ENCODE data around the gene SPATA13. TPM values are rescaled to one million over a fixed set of nuclear protein-coding genes. Genes with fewer than 3 reads are reported as not detected.

The SPATA13 gene
- total RNA-seq, 1 experiment from 2014 or later = 43.0 TPM

- Histone ChIP-seq H3K36me3 (ENCODE audit: low read depth, low read length) (no peaks in the 10 kb centered on the region), H3K4me1 (ENCODE audit: insufficient read depth, low read length) (peaks cover 21% of the 10 kb centered on the region), H3K9me2 (replicated peaks; ENCODE audit: low read length) (no peaks in the 10 kb centered on the region), H3K4me3 (ENCODE audit: low read length) (no peak overlapping the region), H3K27ac (ENCODE audit: low read length) (no peak overlapping the region), H3K4me2 (ENCODE audit: low read length) (no peak overlapping the region), H3K9me3 (ENCODE audit: low read length) (no peaks in the 10 kb centered on the region), H3K27me3 (ENCODE audit: low read length) (no peaks in the 10 kb centered on the region), H3K79me2 (ENCODE audit: low read length) (no peaks in the 10 kb centered on the region), H4K20me1 (ENCODE audit: low read length) (no peaks in the 10 kb centered on the region), H2AFZ (ENCODE audit: low read length) (no peak overlapping the region), H3K9ac (ENCODE audit: low read length) (no peak overlapping the region), H3F3A (ENCODE audit: low read length, unreplicated experiment) (no peaks in the 10 kb centered on the region)
- no TSS peak for BruUV-seq (replicated peaks)
- TF ChIP-seq EZH2 (IDR thresholded peaks at IDR 0.05; ENCODE audit: low read length, unreplicated experiment) (no peak), EZH2phosphoT487 (IDR thresholded peaks at IDR 0.05; ENCODE audit: borderline replicate concordance, low read length) (no peak), CTCF (conservative IDR thresholded peaks at IDR 0.05; ENCODE audit: low read depth, low read length) (no peak)
- ChIA-PET POLR2A (ENCODE audit: unreplicated experiment) (no interaction called here), CTCF (no interaction called here)
- no peak for ATAC-seq
- no peak for DNase-seq
- intact Hi-C loops (cut with micrococcal nuclease) = no loop called here
Observed at GRCh38 chr13:24153347-24153746, 7.2 kb upstream of the SPATA13 start.

GRCh38 chr13:24153979-24154701, 6.4 kb upstream of the SPATA13 start:
- POLR2A ChIA-PET (ENCODE audit: unreplicated experiment) = no interaction called here

More at GRCh38 chr13:24153979-24154701, 6.4 kb upstream of the SPATA13 start:
- TF ChIP-seq EZH2 (IDR thresholded peaks at IDR 0.05; ENCODE audit: low read length, unreplicated experiment) (no peak), CTCF (conservative IDR thresholded peaks at IDR 0.05; ENCODE audit: low read depth, low read length) (no peak), EZH2phosphoT487 (IDR thresholded peaks at IDR 0.05; ENCODE audit: borderline replicate concordance, low read length) (no peak)
- BruUV-seq (replicated peaks) = no TSS peak
- Histone ChIP-seq H2AFZ (ENCODE audit: low read length) (no peak overlapping the region), H3K36me3 (ENCODE audit: low read depth, low read length) (no peaks in the 10 kb centered on the region), H3K4me3 (ENCODE audit: low read length) (no peak overlapping the region), H3K9me2 (replicated peaks; ENCODE audit: low read length) (no peaks in the 10 kb centered on the region), H3K4me1 (ENCODE audit: insufficient read depth, low read length) (peaks cover 16% of the 10 kb centered on the region), H3F3A (ENCODE audit: low read length, unreplicated experiment) (no peaks in the 10 kb centered on the region), H3K9ac (ENCODE audit: low read length) (no peak overlapping the region), H3K9me3 (ENCODE audit: low read length) (no peaks in the 10 kb centered on the region), H3K27me3 (ENCODE audit: low read length) (no peaks in the 10 kb centered on the region), H3K79me2 (ENCODE audit: low read length) (no peaks in the 10 kb centered on the region), H4K20me1 (ENCODE audit: low read length) (no peaks in the 10 kb centered on the region), H3K27ac (ENCODE audit: low read length) (no peak overlapping the region), H3K4me2 (ENCODE audit: low read length) (no peak overlapping the region)
- CTCF ChIA-PET = no interaction called here
- intact Hi-C loops (cut with micrococcal nuclease) = no loop called here
- ATAC-seq (no peak; the same call in 1 of the 2 replicates), DNase-seq (no peak)

Measured in PC-3 (cell line).